K562 (cell line): ENCODE data around the gene ITGBL1. TPM values are rescaled to one million over a fixed set of nuclear protein-coding genes. Genes with fewer than 3 reads are reported as not detected.

Experiments used
- ATAC-seq: fragments of 200-7000 bp; cut with Tn5 transposase; 3 replicates; pipeline ENCODE4 v1.9.1; 2020; ENCODE audit warnings: moderate library complexity
- BruUV-seq: library from RNA; stranded (reverse); fragments of 400-500 nt; replicated peaks from 2 replicates; lab custom pipeline; 2021; lab: Mats Ljungman, UMichigan
- CTCF ChIA-PET: fragments of 300-600 bp; formaldehyde crosslinking; extraction: SDS; loops from one replicate; lab custom pipeline; 2021; ENCODE audit warnings: low intra/inter-chr PET ratio; lab: Yijun Ruan, JAX
- POLR2A ChIA-PET: fragments of 300-600, 350-650 bp; sonication (Branson Sonifier 250); formaldehyde crosslinking; extraction: SDS; loops from one replicate; lab custom pipeline; 2021; ENCODE audit warnings: antibody characterized with exemption, inconsistent platforms; lab: Yijun Ruan, JAX
- DNase-seq, 4 experiments: peaks; one replicate each; pipeline versions ENCODE4 v3.0.0 to v3.0.0-alpha.2; 2011 to 2018; ENCODE audit warnings: low spot score in 3 of 4, mixed read lengths in 3 of 4; ENCODE audit errors: extremely low read depth in 1 of 4
- FAIRE-seq: peaks from 2 replicates; lab custom pipeline; 2011; peaks lifted over from hg19 to GRCh38; lab: Jason Lieb, UNC
- H2AFZ ChIP-seq: 2 replicates; pipeline ENCODE4 v1.6.0; 2011; ENCODE audit warnings: low read depth, low read length, control low read depth, inconsistent platforms
- H3K27ac ChIP-seq: fragments of 200-600 bp; 3 replicates; pipeline ENCODE4 v1.8.0; 2011; ENCODE audit warnings: low read depth, mild to moderate bottlenecking, control low read depth, inconsistent platforms, low read length, moderate library complexity, mixed read lengths; ENCODE audit errors: extremely low read depth
- H3K27me3 ChIP-seq, 2 experiments: fragments of 300-600 bp in 1 of 2; 2 replicates in 1 of 2; 3 replicates in 1 of 2; pipeline versions ENCODE4 v1.6.0 to v1.8.0; 2011; ENCODE audit warnings: inconsistent platforms in 2 of 2, low read length in 2 of 2, mild to moderate bottlenecking in 1 of 2, mixed read lengths in 1 of 2, moderate library complexity in 1 of 2; ENCODE audit not compliant: control insufficient read depth in 2 of 2, insufficient read depth in 2 of 2
- H3K36me3 ChIP-seq: fragments of 300-600 bp; 3 replicates; pipeline ENCODE4 v1.8.0; 2011; ENCODE audit warnings: mild to moderate bottlenecking, low read length, inconsistent platforms; ENCODE audit not compliant: control insufficient read depth, insufficient read depth
- H3K4me1 ChIP-seq, 2 experiments: fragments of 200-600 bp in 1 of 2; replicated peaks in 1 of 2; 2 replicates in 1 of 2; 3 replicates in 1 of 2; pipeline versions ENCODE4 v1.5.1 to v1.8.0; 2011; ENCODE audit warnings: inconsistent platforms in 2 of 2, low read length in 2 of 2, mild to moderate bottlenecking in 1 of 2, mixed read lengths in 1 of 2, moderate library complexity in 1 of 2; ENCODE audit not compliant: control insufficient read depth in 2 of 2, insufficient read depth in 2 of 2
- H3K4me2 ChIP-seq: 2 replicates; pipeline ENCODE4 v1.6.1; 2011; ENCODE audit warnings: low read length, control low read depth, inconsistent platforms, mixed read lengths; ENCODE audit not compliant: insufficient read depth
- H3K4me3 ChIP-seq: fragments of 200-600 bp; sonication (generic), shearing (Covaris generic); 2 replicates; pipeline ENCODE4 v1.5.1; 2016; ENCODE audit warnings: control low read depth, inconsistent platforms
- H3K79me2 ChIP-seq: fragments of 200-600 bp; 3 replicates; pipeline ENCODE4 v1.8.0; 2011; ENCODE audit warnings: low read length, inconsistent platforms; ENCODE audit not compliant: control insufficient read depth, insufficient read depth
- H3K9ac ChIP-seq, 2 experiments: 2 replicates each; pipeline versions ENCODE4 v1.6.0 to v1.6.1; 2011; ENCODE audit warnings: low read depth in 2 of 2, low read length in 2 of 2, control low read depth in 1 of 2, inconsistent platforms in 1 of 2, mild to moderate bottlenecking in 1 of 2, mixed read lengths in 1 of 2; ENCODE audit not compliant: insufficient read depth in 1 of 2
- H3K9me1 ChIP-seq: one replicate; pipeline ENCODE4 v1.6.0; 2011; ENCODE audit warnings: inconsistent platforms, mild to moderate bottlenecking, low read length, moderate library complexity; ENCODE audit not compliant: control insufficient read depth, insufficient read depth
- H3K9me3 ChIP-seq: replicated peaks from 2 replicates; pipeline ENCODE4 v1.5.1; 2011; ENCODE audit warnings: low read depth, low read length, inconsistent platforms; ENCODE audit not compliant: control insufficient read depth, insufficient read depth
- H4K20me1 ChIP-seq: replicated peaks from 2 replicates; pipeline ENCODE4 v1.6.1; 2011; ENCODE audit warnings: low read length, inconsistent platforms, mixed read lengths; ENCODE audit not compliant: control insufficient read depth, insufficient read depth
- ETV1 ChIP-seq: fragments of 450-650 bp; conservative IDR thresholded peaks from 2 replicates; pipeline ENCODE4 v1.6.1; 2016; ENCODE audit warnings: missing genetic modification characterization, control low read depth, low read depth, missing compliant biosample characterization
- GABPB2 ChIP-seq: fragments of 250-450 bp; sonication (Bioruptor Pico); conservative IDR thresholded peaks from 2 replicates; pipeline ENCODE4 v1.5.1; 2021; ENCODE audit warnings: mild to moderate bottlenecking
- MCM3 ChIP-seq: fragments of 450-650 bp; IDR thresholded peaks from 2 replicates; pipeline ENCODE4 v1.6.1; 2016
- NR2C1 ChIP-seq, 2 experiments: fragments of 450-650 bp; IDR thresholded peaks; 2 replicates each; pipeline ENCODE4 v1.6.1; 2017; ENCODE audit warnings: mild to moderate bottlenecking in 2 of 2, antibody characterized with exemption in 1 of 2, inconsistent platforms in 1 of 2, missing compliant biosample characterization in 1 of 2, missing genetic modification characterization in 1 of 2
- POLR2AphosphoS2 ChIP-seq: IDR thresholded peaks from 2 replicates; pipeline ENCODE4 v1.6.1; 2012; ENCODE audit warnings: low read length, improper control_type of control experiment
- SAFB2 ChIP-seq: fragments of 200-400 bp; formaldehyde crosslinking; IDR thresholded peaks from 2 replicates; pipeline ENCODE4 v1.6.1; 2018; ENCODE audit warnings: borderline replicate concordance, low read length, low read depth, moderate library complexity; ENCODE audit not compliant: severe bottlenecking
- SMAD2 ChIP-seq: fragments of 150-350 bp; IDR thresholded peaks from 2 replicates; pipeline ENCODE4 v1.6.1; 2014; ENCODE audit warnings: low read depth, mild to moderate bottlenecking, low read length
- TCF3 ChIP-seq: sonication (generic); formaldehyde crosslinking; IDR thresholded peaks from 2 replicates; pipeline ENCODE4 v1.4.0; 2020; ENCODE audit warnings: mild to moderate bottlenecking, missing genetic modification reagents
- TRIM24 ChIP-seq, 2 experiments: fragments of 450-650 bp; IDR thresholded peaks; 2 replicates each; pipeline ENCODE4 v1.6.1; 2016
- ZBED1 ChIP-seq: IDR thresholded peaks from 2 replicates; pipeline ENCODE4 v1.6.1; 2014
- ZBTB1 ChIP-seq: sonication (generic); formaldehyde crosslinking; IDR thresholded peaks from 2 replicates; pipeline ENCODE4 v1.8.1; 2023; ENCODE audit warnings: missing genetic modification reagents, low read depth, mild to moderate bottlenecking, borderline replicate concordance
- ZC3H8 ChIP-seq: fragments of 450-650 bp; IDR thresholded peaks from 2 replicates; pipeline ENCODE4 v1.6.1; 2017
- ZNF174 ChIP-seq: fragments of 250-450 bp; sonication (Bioruptor Pico); IDR thresholded peaks from 2 replicates; pipeline ENCODE4 v1.4.0; 2020; ENCODE audit warnings: mild to moderate bottlenecking
- ZNF263 ChIP-seq: sonication (generic); formaldehyde crosslinking; IDR thresholded peaks from 2 replicates; pipeline ENCODE4 v1.8.0; 2022; ENCODE audit warnings: mild to moderate bottlenecking, missing genetic modification reagents, borderline replicate concordance
- ZNF586 ChIP-seq: fragments of 450-650 bp; formaldehyde crosslinking; conservative IDR thresholded peaks from 2 replicates; pipeline ENCODE4 v1.4.0; 2020; ENCODE audit warnings: mild to moderate bottlenecking, moderate library complexity
- ZNF778 ChIP-seq: fragments of 450-650 bp; formaldehyde crosslinking; IDR thresholded peaks from 2 replicates; pipeline ENCODE4 v1.4.0; 2020; ENCODE audit warnings: mild to moderate bottlenecking, moderate library complexity
- WGBS: fragments of 100-300 bp; shearing (Covaris generic); methylation state at CpG from one replicate; pipeline ENCODE4 v1.1.6; 2016; ENCODE audit warnings: low coverage, mixed read lengths; ENCODE audit not compliant: insufficient coverage; ENCODE audit errors: missing lambda C conversion rate; 5-methylcytosine and 5-hydroxymethylcytosine counted together
- in situ Hi-C: fragments of 300-500 bp; cut with MboI; formaldehyde crosslinking; loops from 4 replicates; pipeline ENCODE4 v1.15.0; 2018; ENCODE audit warnings: inconsistent platforms, mixed read lengths
- intact Hi-C: fragments of 100-400 bp; cut with micrococcal nuclease; formaldehyde crosslinking; loops from 2 replicates; pipeline ENCODE4 v1.14.2; 2022
- polyA plus RNA-seq, 8 experiments: library from polyadenylated mRNA; depleted of rRNA in 4 of 8; stranded (reverse) in 5 of 8; unstranded in 3 of 8; fragments of >200 nt; fragmentation: Nextera tagmentation in 2 of 8; fragmentation: Illumina TruSeq in 1 of 8; extraction: Ambion mirVana in 2 of 8; extraction: Trizol in 1 of 8; gene quantifications; 2 replicates each; pipeline versions ENCODE4 v1.2.1 to v1.2.3, GENCODE V29; 2011 to 2014; ENCODE audit warnings: inconsistent platforms in 1 of 8, missing spikeins in 1 of 8
- total RNA-seq, 7 experiments: library from RNA; depleted of rRNA in 6 of 7; stranded (reverse); fragments of >200 nt in 6 of 7; fragmentation: Illumina TruSeq in 2 of 7; extraction: Trizol in 2 of 7; gene quantifications; 2 replicates each; pipeline versions ENCODE4 v1.2.1 to v1.2.3, GENCODE V29; 2011 to 2021; ENCODE audit warnings: low replicate concordance in 1 of 7

The ITGBL1 gene
- total and polyA plus RNA-seq, 9 of the 15 experiments (the other 6 are each of a cell fraction or from before 2014, with no cell fraction given): 0.04 to 0.73 (median 0.32) TPM; not detected in 1

GRCh38 chr13:101579281-101579802 lies 126.9 kb downstream of the ITGBL1 start:
- H3K4me2 ChIP-seq: no peak overlapping the region
- H3K27me3 ChIP-seq: no peaks in the 10 kb centered on the region
- no peak overlapping the region for H3K27ac ChIP-seq
- BruUV-seq: no TSS peak
- intact Hi-C loops (no loop called here), in situ Hi-C loops (no loop called here)
- CTCF ChIA-PET: no interaction called here
- H3K9me3 ChIP-seq: no peaks in the 10 kb centered on the region
- FAIRE-seq (no peak), ATAC-seq (no peak), DNase-seq (no peak)
- H2AFZ ChIP-seq: no peak overlapping the region
- 0% methylated on average over 4 of the region's 4 CpGs for WGBS
- no peaks in the 10 kb centered on the region for H3K9me1 ChIP-seq
- TF ChIP-seq ZNF586 (no peak), ZNF174 (CRISPR knock-in tag) (no peak), ZBED1 (no peak), SMAD2 (no peak), ZBTB1 (CRISPR knock-in tag) (no peak), TRIM24 (IDR thresholded peaks at IDR 0.05) (no peak), SAFB2 (no peak), MCM3 (no peak), TCF3 (CRISPR knock-in tag) (no peak), NR2C1 (IDR thresholded peaks at IDR 0.05) (no peak), NR2C1 (tag; IDR thresholded peaks at IDR 0.05) (no peak), ZNF263 (CRISPR knock-in tag) (no peak), ZC3H8 (no peak), POLR2AphosphoS2 (no peak), GABPB2 (CRISPR knock-in tag) (no peak), ETV1 (tag) (no peak), ZNF778 (no peak)
- no peaks in the 10 kb centered on the region for H3K79me2 ChIP-seq
- H3K4me3 ChIP-seq: no peak overlapping the region
- POLR2A ChIA-PET: no interaction called here
- no peaks in the 10 kb centered on the region for H3K4me1 ChIP-seq
- H3K36me3 ChIP-seq: no peaks in the 10 kb centered on the region
- no peaks in the 10 kb centered on the region for H4K20me1 ChIP-seq
- H3K9ac ChIP-seq: no peak overlapping the region
